ENCODE data around the gene KLHL1.

Gene KLHL1

DNA sequence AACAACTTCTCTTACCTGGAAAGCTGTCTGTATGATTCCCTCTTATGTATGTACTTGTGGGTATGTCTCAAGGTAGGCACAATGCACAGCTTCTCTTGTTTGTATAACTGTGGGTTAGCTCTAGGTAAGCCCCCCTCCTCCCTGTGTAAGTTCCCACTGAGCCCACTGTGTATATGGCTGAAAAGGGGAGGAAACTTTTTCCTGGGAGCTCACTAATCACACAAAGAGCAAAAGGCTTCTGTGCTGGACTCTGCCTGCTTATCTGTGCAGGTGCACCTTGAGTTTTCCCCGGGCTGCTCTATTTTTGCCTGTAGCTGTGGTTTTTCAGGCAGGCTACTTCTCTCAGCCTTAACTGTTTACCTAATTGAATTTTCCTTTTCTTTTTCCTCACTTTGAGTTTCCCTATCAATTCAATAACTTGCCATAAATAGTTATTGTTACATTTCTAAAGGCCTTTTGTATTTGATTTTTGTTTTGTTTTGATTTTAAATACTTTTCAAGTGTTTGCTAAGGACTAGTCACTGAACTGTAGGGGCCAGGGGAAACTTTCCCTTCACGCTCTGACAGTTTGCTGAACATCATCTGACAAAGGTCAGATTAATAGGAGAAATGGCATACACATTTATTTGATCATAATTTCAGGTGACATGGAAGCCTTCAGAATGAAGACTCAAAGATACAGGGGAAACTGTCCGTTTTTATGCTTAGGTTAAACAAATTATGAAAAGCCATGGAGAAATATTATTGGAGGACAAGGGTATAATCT is 424.1 kb downstream of the KLHL1 start:
- no peak for DNase-seq (ENCODE audit: low read depth in 2 of 2)

DNA sequence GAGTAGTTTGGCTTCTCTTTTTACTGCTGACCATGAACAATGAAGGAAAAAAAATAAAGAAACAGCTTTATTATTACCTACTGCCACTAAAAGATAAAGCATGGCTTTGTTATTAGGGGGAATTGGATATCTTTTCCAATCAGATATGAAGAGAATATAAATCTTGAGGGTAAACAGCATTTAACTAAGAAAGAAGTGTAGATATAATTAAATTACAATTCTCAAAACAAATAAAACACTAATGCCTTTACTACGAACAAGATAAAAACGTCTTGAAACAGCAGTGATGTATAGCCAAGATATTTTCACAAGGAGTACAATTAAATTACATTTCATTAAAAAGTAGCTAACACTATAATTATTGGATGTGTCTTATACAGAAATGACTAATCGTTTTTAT is 426.5 kb downstream of the KLHL1 start:
- no peak for DNase-seq (ENCODE audit: low read depth in 2 of 2)

DNA sequence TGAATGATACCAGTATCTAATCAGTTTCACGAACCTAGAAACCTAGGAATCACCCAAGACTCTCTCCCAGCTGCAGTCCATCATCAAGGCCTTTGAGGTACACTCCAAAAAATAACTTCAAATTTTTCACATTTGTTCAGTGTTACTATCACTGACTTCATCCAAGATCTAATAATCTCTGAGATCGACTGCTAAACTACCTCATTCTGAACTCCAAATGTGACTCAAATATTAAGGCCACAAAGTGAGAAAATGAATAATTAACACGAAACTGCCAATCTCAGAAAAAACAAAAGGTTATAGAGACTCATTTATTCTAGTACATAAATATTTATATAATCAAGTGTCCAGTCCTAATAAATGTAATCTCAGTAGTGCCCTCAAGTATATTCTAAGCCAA is 430.9 kb downstream of the KLHL1 start:
- no peak for DNase-seq (ENCODE audit: low read depth in 2 of 2)

DNA sequence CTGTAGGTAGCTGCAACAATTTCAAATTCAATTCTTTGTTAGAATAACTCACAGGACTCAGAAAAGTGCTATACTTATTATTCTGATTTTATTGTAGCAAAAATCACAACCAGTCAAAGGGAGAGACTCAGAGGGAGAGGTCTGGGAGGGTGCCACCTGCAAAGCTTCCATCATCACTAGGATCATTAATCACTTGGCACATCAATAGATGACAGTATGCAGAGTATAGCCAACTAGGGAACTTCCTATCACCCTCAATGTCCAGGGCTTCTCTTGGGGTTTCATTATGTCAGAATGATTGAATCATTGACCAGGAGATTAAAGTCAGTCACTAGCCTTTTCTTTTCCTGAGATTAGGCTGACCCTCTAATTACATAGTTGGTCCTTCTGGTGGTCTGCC is 432.0 kb downstream of the KLHL1 start:
- DNase-seq (ENCODE audit: low read depth in 2 of 2) = no peak

DNA sequence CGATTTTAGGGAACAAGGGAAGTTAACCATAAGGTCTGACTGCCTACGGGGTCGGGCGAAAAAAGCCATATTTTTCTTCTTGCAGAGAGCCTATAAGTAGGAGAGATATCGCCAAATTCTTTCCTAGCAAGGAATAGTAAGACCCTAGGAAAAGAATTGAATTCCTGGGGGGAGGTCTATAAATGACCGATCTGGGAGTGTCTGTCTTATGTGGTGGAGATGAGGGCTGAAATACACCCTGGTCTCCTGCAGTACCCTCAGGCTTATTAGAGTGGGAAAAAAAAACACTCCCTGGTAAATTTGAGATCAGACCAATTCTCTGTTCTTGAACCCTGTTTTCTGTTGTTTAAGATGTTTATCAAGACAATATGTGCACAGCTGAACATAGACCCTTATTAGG is 448.1 kb downstream of the KLHL1 start:
- no peak for DNase-seq (ENCODE audit: low read depth in 2 of 2)

DNA sequence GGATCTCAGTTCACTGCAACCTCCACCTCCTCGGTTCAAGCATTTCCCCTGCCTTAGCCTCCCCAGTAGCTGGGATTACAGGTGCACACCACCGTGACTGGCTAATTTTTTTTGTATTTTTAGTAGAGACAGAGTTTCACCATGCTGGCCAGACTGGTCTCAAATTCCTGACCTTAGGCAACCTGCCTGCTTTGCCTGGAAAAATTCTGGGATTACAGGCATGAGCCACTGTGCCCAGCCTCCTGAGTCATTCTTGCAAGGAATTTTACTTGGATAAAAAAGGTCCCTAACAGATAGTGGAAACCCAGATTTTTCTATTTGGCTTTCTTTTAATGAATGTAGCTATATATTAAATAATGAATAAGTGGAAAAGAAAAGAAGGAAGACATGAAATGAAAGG is 450.6 kb downstream of the KLHL1 start:
- no peak for DNase-seq (ENCODE audit: low read depth in 2 of 2)

DNA sequence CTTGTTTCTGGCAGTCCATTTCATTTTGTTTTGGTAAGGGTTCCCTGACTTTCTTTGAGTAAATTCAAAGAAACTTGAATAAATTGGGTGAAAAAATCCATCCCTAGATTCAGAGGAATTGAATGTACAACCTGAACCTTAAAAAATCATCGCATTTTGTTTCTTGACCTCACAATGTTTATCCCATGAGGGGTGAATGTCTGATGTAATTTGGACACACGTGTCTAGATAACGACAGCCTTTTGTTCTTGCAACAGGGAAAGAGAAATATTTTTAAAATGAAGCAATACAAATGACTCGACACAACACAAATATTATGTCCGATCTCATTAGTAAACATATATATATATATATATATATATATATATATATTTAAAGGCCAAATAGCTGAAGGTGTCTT is 453.9 kb downstream of the KLHL1 start:
- DNase-seq (ENCODE audit: low read depth in 2 of 2) = no peak
